NCI-H128 (cell line): ENCODE results near the gene PSME4.
"Not testable (repeated sequence)": the region's sequence is repeated elsewhere in the genome, so short reads cannot be mapped to it uniquely, and the experiment has no call there.

Experiments used
- DNase-seq: peaks from one replicate; lab custom pipeline; 2025; ENCODE audit not compliant: unreplicated experiment; lab: John Stamatoyannopoulos, UW

Gene PSME4

DNA sequence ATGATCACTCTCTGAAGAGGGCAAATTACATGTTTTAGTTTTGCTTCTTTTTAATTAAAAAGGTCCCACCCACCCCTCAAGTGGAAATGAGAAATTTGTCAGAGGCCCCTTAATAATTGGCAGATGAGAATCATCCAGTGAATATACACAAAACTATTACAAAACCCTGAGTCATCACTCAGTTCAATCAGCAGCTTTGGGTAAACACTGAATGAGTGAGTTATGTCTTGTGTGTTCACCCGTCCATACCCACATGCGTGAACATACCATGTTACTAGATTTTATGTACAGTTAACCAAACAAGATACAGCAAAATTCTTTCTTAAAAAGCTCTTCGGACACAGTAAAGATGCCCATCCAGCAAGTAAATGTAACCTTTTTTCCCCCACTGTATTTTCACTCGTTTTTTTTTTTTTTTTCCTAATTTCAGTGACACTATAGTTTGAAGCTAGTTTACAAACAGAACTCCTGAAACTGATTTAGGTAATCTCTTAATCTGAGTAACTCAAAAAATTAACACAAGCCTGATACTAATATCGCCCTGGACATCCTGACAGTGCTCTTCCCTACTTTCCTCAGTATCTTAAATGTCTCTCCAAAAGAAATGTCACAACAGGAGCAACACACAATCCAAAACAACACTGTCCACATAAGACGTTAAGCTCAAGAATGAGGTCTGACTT is 1.4 kb downstream of the PSME4 start:
- DNase-seq: no peak

DNA sequence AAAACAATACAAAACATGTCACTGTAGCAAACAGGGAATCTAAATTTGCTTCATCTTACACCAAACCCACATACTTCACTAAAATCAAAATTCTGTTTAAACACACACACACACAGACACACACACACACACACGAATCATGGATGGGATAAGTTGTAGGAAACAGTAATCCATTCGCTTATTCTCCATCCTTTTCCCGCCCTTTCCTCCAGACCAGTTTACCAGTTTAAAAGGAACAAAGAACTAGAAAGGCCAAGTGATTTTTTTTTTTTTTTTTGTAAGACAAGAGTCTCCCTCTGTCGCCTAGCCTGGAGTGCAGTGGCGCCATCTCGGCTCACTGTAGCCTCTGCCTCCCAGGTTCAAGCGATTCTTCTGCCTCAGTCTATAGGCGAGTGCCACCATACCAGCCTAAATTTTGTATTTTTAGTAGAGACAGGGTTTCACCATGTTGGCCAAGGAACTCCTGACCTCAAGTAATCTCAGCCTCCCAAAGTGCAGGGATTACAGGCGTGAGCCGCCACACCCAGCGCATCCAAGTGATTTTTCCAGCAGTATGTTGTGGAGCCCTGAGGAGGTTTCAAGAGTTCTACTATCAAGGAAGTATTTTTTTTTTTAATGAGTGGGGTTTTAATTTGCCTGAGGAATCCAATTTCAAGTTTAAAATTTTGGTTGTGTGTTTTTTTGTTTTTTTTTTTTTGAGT is 5.7 kb downstream of the PSME4 start:
- DNase-seq: no peak

DNA sequence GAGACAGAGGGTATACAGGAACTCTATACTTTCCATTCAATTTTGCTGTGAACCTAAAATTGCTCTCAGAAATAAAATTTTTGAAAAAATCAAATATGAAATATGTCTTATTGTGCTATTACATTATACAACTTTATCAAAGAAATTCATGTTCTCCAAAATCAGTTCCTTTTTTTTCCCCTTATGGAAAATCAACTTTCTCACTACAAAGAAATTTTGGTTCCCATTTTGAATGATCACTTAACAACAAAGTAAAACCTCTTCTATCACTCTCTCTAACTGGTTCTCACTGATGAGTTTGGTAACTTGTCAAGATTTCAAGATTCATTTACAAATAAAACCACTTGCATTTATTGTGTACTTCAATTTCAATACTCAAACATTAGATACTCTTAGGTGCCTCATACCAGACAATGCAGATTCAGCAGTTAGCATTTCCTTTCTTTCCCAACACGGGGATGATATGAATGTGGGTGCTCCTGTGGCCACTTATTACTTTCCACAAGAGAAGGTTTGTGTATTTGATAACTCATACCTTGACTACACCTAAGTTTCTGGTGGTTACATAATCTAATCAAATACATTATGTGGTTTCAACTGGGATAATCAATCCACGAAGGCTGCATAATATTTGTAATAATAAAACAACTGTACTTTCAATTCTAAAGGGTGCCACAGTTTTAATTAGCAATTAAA is 6.4 kb downstream of the PSME4 start:
- no peak for DNase-seq

DNA sequence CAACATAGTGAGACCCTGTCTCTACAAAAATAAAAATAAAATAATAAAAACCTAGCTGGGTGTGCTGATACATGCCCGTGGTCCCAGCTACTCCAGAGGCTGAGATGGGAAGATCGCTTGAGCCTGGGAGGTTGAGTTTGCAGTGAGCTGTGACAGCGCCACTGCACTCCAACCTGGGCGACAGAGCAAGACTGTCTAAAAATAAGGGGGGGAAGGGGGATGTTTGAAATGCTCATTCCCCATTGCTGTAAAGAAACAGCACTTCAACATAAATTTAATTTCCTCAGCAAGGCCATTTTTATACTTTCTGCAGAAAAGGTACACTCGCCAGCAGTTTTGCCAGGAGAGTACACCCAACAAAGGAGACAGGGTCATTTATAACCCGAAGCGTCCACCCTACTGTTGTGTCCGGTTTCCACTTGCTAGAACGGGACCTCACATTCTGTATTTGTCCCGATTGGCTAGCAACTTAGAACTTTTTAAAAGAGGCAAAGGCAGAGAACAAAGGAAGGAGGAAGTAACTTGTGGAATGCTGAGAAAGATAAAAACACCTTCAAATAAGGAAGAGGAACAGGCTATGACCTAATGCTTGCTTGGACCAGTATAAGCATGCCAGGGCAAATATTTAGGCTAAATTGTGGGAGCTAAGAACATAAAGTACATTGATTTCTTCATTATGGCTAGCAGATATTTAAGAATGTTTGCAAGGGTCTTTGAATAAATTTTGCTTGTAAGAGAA is 9.1 kb downstream of the PSME4 start:
- DNase-seq: not testable (repeated sequence)

DNA sequence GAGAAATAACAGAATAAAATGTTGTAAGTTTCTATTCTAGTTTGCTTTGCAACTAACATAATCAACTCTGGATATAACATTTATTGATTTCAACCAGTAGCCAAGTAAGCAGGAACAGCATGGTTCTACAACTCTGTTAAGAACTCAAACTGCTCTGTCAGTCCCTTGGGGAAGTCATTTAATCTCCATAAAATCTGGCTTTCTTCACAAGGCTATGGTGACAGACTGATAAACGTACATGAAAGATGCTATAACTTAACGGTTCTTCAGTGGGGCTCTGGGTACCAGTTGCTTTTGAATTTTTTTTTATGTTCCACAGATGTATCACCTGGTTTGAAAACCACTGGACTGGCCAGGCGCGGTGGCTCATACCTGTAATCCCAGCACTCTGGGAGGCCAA is 10.3 kb downstream of the PSME4 start:
- DNase-seq: no peak

DNA sequence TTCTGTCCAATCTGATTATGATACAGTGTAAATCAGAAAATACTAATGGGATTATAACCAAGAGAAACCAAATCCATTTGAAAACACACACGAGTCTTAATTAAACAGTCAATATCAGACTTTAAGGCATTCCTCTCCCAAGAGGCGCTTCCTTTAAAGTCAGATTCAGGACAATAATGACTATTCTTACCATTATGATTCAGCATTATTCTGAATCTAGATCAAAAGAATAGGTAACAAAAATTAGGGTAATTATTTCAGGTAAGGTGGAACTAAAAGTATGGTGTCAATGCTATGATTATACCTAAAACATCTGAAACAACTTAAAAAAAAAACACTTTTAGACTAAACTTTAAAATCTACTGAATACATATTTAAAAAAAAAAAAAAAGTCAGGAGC is 12.3 kb downstream of the PSME4 start:
- no peak for DNase-seq

DNA sequence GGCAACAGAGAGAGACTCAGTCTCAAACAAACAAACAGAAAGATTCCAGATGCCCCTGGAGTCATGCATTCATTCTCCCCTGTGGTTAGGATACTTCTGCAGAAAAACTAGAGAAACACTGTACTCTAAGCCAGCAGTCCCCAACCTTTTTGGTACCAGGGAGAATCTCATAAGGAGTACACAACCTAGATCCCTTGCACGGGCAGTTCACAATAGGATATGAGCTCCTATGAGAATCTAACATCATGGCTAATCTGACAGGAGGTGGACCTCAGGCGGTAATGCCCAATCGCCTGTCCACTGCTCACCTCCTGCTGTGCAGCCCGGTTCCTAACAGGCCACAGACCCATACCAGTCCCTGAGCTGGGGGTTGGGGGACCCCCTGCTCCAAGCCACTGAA is 18.3 kb downstream of the PSME4 start:
- no peak for DNase-seq

DNA sequence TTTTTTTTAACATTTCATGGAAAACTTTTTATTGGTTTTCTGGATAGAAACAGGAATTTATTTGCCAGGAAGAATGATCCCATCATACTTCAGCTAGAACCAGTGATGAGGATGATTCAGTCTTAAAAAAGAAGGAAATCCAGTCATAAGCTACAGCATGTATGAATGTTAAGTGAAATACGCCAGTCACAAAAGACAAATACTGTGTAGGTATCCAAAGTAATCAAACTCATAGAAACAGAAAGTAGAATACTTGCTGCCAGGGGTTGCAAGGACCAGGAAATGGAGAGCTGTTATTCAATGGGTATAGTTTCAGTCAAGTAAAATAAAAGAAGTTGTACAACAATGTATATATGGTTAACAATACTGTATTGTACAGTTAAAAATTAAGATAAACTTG is 21.3 kb downstream of the PSME4 start:
- DNase-seq: no peak

DNA sequence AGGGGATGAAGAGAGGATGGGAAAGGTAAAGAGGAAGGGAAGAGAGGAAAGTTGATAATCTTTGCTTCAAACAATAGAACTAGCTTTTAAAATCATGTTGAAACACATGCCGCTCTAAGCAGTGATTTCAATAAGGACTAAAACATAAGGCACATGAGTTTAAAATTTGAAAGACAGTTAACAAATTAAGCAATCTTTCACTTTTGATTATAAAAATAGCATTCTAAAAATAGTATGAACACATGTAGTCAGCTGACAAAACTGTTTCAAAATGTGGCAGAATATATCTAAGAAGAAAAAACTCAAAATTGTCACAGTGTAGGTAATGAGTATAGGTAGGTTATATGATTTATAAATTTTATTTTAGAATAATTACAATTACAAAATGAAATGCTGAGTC is 25.3 kb downstream of the PSME4 start:
- DNase-seq: no peak

DNA sequence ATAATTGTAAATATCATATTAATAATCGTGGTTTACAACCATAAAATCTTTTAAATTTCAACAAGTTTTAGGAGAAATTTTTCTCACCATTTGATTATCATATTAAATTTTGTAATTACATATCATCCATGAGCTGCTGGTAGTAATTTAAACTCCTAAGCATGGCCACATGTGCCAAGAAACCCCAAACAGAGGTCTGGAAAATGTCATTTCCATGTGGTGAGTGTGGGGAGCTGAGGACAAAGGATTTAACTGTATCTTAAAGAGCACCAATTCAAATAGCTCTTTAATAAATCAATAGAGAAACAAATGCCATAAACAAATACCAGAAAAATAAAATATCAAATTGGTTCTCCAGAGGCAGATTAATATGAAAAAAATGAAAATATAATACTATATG is 26.3 kb downstream of the PSME4 start:
- no peak for DNase-seq

DNA sequence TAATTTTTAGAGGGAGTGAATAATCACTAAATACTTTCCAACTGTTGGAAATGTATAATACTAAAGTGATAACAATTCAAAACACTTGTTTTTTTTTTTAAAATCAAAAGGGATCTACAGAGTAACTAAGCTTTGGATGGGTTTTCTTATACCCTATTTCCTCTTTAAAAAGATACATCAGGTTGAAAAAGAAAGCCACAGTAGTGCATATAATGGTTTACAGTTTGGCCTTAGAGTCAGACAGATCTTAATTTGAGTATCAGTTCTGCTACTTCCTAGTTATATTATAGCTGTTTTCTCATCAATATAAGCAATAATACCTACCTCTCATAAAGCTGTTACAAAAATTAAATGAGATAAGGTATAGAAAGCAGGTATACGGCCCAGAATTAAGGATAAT is 28.5 kb downstream of the PSME4 start:
- DNase-seq: no peak

DNA sequence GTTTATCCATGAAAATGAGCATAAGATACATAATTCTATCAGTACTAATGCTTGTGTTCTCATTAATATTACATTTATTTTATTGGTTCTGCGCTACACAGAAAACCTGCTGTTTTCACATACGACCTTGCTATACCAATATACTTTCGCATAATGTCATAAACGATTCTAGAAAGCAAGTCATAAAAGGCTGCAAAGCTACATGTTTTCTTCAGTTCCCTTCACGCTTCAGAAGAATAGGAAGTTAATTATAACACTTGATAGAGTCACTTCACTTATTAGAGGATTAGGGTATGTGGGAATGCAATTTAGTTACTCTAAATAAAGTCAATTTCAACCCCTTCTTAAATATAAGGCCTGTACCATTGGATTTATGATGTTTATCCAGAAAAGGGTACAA is 29.0 kb downstream of the PSME4 start:
- no peak for DNase-seq

DNA sequence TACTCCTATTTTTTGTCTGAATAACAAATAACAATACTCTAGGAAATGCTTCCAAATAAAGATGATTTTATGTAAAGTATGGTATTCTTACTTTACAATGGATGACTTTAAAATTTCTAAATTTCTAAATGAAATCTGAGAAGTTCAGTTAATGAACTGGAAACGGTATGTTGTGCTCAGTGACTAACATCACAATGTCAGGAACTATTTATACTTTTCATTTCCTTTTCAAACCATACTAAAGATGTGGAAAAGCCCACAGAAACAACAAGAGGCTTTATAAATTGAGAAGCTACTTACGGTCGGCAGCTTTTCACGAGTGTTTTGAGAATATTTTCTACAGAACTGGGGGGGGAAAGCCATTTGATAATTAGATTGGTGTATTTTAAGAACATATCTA is 31.1 kb downstream of the PSME4 start:
- no peak for DNase-seq

DNA sequence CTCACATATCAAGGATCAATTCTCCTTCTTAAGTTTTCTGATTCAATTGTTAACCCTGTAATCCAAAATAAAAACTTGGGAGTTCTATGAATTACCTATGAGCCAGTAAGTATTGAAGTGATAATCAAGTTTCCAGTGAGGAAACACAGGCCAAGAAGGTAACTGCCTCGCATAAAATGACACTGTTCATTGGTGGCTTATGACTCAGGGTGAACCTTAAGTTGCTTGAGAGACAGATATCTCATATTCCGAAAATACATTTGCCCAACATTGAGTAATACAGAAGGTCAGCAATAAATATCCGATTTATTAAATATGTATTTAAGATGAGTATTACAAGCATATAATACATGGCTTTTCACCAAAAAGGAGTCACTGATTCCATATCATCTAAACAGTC is 31.9 kb downstream of the PSME4 start:
- no peak for DNase-seq

DNA sequence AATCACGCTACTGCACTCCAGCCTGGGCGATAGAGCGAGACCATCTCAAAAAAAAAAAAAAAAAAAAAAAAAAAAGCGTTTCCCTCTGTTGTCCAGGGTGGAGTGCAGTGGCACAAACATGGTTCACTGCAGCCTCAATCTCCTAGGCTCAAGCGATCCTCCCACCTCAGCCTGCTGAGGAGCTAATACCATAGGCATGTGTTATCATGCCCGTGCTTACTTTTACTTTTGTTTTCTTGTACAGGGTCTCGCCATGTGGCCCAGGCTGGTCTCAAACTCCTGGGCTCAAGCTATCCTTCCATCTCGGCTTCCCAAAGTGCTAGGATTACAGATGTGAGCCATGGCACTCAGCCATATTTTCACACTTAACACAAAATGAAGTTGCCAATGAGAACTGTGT is 37.5 kb downstream of the PSME4 start:
- no peak for DNase-seq

DNA sequence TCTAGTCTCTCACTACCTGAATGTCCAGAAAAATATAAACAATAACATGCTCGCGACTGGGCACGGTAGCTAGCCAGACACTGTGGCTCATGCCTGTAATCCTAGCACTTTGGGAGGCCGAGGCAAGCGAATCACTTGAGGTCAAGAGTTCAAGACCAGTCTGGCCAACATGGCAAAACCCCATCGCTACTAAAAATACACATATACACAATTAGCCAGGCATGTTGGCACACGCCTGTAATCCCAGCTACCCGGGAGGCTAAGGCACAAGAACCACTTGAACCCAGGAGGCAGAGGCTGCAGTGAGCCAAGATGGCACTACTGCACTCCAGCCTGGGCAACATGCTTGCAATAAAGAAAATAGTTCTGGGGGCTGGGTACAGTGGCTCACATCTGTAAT is 44.5 kb downstream of the PSME4 start:
- not testable (repeated sequence) for DNase-seq

DNA sequence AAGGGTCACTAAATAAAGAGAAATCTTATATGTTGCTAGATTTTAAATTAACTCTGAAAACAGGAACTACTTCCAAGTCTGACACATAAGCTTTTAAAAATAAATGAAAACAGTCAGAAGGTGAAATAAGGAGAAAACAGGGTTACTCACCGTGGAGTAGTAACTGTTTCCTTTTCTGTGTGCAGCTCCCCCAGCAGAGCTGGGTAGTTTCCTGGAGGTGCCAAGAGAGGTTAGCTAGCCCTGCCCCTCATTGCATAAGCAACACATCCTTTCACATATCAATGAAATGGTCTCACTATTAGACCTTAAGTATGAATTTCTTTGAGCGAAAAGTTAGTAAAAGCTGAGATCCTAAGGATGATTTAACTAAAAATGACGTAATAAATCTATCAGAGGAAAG is 57.1 kb downstream of the PSME4 start:
- DNase-seq: no peak

DNA sequence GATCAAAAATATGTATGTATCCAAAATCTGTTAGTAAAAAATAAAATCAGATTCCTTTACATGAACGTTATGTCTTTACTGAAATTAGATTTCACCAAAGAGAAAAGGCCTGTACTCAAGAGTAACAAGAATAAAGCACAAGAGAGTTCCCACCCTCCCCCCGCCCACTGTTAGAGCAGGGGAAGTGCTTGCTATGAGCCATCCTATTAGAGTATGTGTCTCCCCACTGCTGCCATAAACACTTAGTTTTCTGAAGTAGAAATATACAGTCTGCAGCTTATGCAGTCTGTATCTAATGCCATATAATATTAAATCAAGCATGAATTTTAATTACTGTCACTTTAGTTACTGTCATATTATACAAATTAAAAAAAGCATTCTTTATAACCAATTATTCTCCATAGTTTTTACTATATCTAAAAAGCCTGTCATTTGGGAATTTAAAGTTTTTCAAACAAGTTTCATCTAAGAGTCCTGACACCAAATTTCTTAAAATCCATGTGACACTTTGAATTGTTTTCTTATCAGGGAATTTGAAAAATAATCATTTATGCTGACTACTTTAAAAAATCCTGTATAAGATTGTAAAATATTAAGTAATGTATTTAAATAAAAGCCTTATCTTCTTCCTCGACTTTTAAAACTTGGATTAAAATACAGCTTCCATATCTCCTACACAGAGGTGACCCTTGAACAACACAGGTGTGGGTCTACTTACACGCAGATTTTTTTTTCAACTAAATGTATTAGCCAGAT is 59.2 kb downstream of the PSME4 start:
- DNase-seq: no peak

DNA sequence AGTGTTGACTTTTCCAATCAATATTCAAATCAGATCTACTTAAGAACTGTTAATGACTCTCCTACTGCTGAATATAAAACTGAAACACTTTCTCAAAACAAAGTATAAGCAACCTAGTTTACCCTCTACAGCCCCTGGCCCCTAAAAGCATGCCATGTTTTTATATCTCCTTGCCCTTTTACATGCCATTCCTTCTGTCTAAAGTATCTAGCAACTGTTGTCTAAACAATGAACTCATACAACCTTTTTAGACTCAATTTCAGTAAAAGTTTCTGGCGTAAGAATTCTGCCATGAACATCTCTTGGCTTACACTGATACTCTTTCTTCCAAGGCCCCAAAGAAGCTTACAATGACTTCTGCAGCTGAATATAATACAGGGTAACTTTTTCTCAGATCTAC is 63.2 kb downstream of the PSME4 start:
- no peak for DNase-seq

DNA sequence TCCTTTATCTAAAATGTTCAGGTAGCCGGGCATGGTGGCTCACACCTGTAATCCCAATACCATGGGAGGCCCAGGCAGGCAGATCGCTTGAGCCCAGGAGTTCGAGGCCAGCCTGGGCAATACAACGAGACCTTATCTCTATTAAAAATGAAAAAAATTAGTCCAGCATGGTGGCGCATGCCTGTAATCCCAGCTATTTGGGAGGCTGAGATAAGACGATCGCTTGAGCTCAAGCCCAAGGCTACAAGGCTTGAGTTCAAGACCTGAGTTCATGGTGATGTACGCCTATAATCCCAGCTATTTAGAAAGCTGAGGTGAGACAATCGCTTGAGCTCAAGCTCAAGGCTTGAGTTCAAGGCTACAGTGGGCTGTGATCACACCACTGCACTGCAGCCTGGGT is 65.4 kb downstream of the PSME4 start:
- no peak for DNase-seq

DNA sequence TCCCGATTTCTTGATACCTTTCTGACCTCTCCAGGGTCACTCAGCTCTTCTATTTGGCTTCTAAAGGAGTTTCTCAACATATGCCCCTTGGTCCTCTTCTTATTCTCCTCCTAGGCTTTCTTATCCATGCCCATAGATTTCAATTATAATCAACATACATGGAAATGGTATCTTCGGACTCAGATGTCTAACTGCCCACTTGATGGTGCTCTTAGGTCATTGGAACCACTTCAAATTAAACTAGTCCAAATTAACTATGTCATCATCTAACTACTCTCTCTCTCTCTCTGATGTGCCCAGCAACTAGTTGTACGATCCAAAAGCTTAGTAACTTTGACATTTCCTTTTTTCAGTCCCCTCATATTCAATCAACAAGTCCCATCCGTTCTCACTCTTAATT is 67.8 kb downstream of the PSME4 start:
- no peak for DNase-seq
